HG02678 (cell line): ENCODE results near the gene SLC25A25.
"Not testable (repeated sequence)": the region's sequence is repeated elsewhere in the genome, so short reads cannot be mapped to it uniquely, and the experiment has no call there.

ENCODE experiments used
- ATAC-seq: cut with Tn5 transposase; IDR thresholded peaks from one replicate; pipeline ENCODE4 v1.9.1; 2021; ENCODE audit warnings: mild to moderate bottlenecking, moderate library complexity; ENCODE audit not compliant: unreplicated experiment

The SLC25A25 gene

GRCh38 chr9:128067645-128068385, at the start of gene SLC25A25:
Gene SLC25A25 (plus strand): TSS chr9:128068232. CDS start chr9:128068320, 88 bp downstream.
- peak; percentile 70 for ATAC-seq

DNA sequence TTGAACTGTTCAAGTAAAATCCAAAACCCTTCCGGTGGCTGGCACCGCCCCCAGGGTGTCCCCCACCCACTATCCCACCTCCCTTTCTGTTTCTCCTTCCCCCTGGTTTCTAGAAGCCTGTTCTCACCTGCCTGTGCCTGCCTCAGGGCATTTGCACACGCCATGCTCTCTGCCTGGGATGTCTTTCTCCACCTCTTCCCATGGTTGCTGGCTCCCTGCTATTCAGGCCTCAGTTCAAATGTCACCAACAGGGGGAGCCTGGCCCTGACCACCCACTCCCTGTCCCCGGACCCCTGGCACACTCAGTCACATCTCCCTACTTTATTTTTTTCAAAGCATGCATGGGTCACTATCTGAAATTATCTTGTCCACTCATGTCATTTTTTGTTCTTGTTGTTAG, 47.3 kb upstream of the SLC25A25 start:
- ATAC-seq: no peak

- ATAC-seq: no peak
These were observed 46.9 kb upstream of the SLC25A25 start for GRCh38 chr9:128021098-128021497.

GRCh38 chr9:128022886-128023285, 45.1 kb upstream of the SLC25A25 start:
- no peak for ATAC-seq

- not testable (repeated sequence) for ATAC-seq
These were observed 44.4 kb upstream of the SLC25A25 start for GRCh38 chr9:128023671-128024070.

GRCh38 chr9:128024761-128025308, 43.2 kb upstream of the SLC25A25 start:
- ATAC-seq: no peak

- ATAC-seq: no peak
These were observed 42.3 kb upstream of the SLC25A25 start for GRCh38 chr9:128025736-128026135.

DNA sequence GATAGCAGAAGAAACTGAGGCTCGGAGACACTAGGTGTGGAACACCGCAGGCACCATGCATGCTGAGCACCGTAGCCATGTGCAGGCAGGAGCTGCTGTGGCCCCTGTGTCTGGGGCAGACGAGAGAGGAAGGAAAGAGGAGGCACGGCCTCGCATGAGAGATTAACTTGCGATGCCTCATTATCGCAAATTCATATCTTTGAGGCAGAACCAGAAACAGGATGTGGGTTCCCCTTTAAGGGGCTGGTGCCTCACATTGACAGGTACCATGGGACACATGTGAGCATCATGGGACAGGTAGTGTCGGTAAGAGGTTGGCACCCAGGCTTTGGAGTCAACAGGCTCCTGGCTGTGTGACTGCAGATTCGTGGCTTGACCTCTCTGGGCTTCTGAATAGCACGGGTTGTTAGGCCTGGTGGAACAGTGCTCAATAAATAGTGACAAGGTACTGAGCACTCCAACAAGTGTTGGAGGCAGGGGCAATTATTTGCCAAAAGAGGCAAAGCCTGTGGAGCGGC, 41.7 kb upstream of the SLC25A25 start:
- ATAC-seq: no peak

DNA sequence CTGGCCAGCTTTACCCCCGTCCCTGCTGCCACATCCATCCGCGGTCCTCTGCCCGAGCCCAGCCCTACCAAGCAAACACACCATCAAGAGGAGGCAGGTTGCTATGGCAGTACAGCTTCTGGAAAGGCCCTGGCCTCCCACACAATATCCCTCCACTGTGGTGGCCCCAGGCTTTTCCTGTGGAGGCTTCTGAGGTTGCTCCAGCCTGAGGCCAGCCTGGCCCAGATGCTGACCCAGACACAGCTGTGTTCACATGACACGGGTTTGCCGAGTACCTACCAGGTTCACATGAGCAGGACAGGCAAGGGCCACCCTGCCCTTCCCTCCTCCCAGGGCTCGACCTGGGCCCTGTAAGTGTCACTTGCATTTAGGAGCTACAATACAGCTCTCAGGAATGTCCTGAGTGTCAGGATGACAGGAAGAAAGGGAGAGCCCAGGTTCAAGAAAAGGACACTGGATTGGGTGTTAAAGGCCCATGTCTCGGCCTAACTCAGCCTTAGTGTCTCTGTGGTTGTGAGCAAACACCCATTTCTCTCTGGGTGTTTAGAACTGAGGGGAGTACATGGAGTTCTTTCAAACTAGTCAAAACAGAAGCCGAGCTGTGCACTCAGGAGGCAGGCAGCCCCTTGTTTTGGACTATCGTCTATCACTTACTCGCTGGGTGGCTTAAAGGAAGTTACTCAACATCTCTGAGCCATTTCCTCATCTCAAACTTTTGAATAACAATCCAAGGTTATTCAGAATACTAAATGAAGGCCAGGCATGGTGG, 41.1 kb upstream of the SLC25A25 start:
- no peak for ATAC-seq

DNA sequence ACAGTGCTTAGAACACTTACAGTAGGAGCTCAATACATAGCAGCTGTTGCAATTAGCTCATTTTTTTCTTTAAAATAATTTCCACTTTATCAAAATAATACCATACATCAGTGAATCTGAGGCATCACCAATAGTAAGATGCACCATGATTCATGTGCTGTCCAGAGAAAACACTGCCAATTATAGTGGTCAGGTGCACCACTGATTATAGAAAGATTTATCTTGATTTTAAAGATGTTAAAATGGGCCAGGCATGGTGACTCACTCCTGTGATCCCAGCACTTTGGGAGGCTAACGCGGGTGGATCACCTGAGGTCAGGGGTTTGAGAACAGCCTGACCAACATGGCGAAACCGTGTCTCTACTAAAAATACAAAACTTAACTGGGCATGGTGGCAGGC, 40.3 kb upstream of the SLC25A25 start:
- ATAC-seq: no peak

GRCh38 chr9:128033609-128034008, 34.4 kb upstream of the SLC25A25 start:
- ATAC-seq: no peak

- no peak for ATAC-seq
These were observed 33.0 kb upstream of the SLC25A25 start for GRCh38 chr9:128034821-128035652.

GRCh38 chr9:128036522-128036921, 31.5 kb upstream of the SLC25A25 start:
- not testable (repeated sequence) for ATAC-seq

- not testable (repeated sequence) for ATAC-seq
These were observed 27.2 kb upstream of the SLC25A25 start for GRCh38 chr9:128040783-128041182.

DNA sequence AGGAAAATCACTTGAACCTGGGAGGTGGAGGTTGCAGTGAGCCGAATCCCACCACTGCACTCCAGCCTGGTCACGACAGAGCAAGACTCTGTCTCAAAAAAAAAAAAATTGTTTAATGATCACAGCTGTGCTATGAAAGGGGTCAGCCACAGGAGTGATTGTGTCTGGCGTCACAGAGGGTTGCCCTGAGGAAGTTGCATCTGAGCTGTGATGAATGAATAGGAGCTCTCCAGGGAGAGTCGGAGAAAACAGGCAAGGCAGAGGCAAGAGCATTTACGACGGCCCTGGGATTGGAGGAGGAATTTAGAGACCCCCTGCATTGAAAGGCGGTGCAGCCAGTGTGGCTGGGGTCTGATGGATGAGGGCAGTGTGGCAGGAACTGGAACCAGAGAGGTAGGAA, 26.0 kb upstream of the SLC25A25 start:
- ATAC-seq: no peak

- no peak for ATAC-seq
These were observed 24.6 kb upstream of the SLC25A25 start for GRCh38 chr9:128043467-128043868.

- ATAC-seq: not testable (repeated sequence)
These were observed 22.6 kb upstream of the SLC25A25 start for GRCh38 chr9:128045409-128045808.

DNA sequence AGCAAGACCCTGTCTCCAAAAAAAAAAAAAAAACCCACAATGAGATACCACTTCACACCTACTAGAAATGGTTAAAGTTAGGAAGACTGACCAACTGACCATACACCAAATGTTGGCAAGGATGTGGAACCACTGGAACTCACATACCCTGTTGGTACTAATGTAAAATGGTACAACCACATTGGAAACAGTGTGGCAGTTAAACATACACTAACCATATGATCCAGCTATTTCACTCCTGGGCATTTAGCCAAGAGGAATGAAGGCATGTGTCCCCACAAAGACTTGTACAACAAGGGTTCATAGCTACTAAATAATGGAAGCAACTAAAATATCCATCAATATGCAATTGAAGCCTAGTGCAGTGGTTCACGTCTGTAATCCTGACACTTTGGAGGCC, 22.2 kb upstream of the SLC25A25 start:
- no peak for ATAC-seq

DNA sequence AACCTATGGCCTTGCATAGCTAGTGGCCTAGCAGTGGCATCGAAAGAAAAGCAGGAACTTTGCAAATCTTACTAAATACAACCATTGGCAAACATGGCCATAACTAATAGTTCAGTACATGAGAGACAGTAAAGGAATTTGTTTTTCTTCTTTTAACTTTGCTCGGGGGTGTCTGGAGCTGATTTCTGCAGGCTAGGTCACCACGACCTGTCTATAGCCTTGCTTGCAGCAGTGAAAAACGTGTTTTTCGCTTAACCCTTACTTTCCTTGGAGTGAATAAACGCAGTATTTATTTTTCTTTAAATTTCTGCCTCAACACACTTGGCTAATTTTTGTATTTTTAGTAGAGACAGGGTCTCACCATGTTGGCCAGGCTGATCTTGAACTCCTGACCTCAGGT, 20.8 kb upstream of the SLC25A25 start:
- ATAC-seq: no peak

DNA sequence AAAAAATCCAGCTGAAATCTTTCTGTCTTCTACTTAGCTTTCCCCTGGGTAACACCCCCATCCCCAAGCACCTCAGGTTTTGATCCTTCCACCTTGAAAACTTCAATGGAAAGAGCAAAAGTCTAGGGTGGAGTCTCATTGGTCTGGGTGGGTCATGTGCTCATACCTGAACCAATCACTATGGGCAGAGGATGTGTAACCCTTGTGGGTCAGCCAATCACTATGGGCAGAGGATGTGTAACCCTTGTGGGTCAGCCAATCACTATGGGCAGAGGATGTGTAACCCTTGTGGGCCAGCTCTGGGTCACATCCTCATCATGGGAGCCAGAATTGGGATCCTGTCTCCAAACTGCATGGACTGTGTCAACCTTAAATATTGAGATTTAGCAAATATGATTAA, 19.4 kb upstream of the SLC25A25 start:
- ATAC-seq: no peak

DNA sequence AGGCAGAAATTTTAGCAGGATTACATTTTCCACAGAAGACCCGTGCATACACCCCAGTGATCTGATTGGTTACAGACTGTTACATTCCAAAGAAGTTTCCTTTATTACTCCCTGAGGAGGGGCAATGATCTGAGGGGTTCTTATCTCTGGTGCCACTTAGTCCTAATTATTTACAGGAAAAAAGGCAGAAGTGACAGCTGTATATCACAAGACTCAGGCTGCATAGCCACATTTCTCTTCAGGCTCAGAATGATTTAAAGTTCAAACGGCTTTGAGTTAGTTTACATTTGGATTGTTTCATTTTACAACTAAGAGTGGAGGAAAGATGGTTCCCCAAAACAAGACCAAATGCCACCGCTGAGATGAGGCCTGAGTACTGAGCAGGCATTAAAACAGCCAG, 18.2 kb upstream of the SLC25A25 start:
- ATAC-seq: no peak
